Activated CD4-positive, CD25-positive, alpha-beta regulatory T cell treated with anti-CD3 and anti-CD28 coated beads, Interleukin-2, amount 50 U/mL, for 72 hours (primary cell): Measurements from ENCODE around the gene CES5A.
"Not testable (repeated sequence)": the region's sequence is repeated elsewhere in the genome, so short reads cannot be mapped to it uniquely, and the experiment has no call there.

ENCODE experiments used
- DNase-seq: peaks from one replicate; pipeline ENCODE4 v3.0.0; 2021

The CES5A gene

GRCh38 chr16:55828680-55829079 is 46.5 kb downstream of the CES5A start:
- no peak for DNase-seq

GRCh38 chr16:55825115-55825728 is 50.0 kb downstream of the CES5A start:
- DNase-seq: no peak

- no peak for DNase-seq
Measured at GRCh38 chr16:55824473-55825000, 50.6 kb downstream of the CES5A start.

GRCh38 chr16:55822280-55822810 is 52.8 kb downstream of the CES5A start:
- DNase-seq: no peak

GRCh38 chr16:55821210-55821609 is 54.0 kb downstream of the CES5A start:
- DNase-seq: no peak

- DNase-seq: no peak
Measured at GRCh38 chr16:55820615-55821014, 54.6 kb downstream of the CES5A start.

GRCh38 chr16:55817236-55817912 is 57.8 kb downstream of the CES5A start:
- no peak for DNase-seq

GRCh38 chr16:55816222-55816621 is 59.0 kb downstream of the CES5A start:
- not testable (repeated sequence) for DNase-seq

- DNase-seq: no peak
Measured at GRCh38 chr16:55815320-55815719, 59.9 kb downstream of the CES5A start.

GRCh38 chr16:55814174-55814573 is 61.0 kb downstream of the CES5A start:
- not testable (repeated sequence) for DNase-seq

GRCh38 chr16:55813730-55814129 is 61.4 kb downstream of the CES5A start:
- not testable (repeated sequence) for DNase-seq

GRCh38 chr16:55812951-55813350 is 62.2 kb downstream of the CES5A start:
- no peak for DNase-seq

- DNase-seq: no peak
Measured at GRCh38 chr16:55811811-55812210, 63.4 kb downstream of the CES5A start.

GRCh38 chr16:55810451-55810961 is 64.7 kb downstream of the CES5A start:
- DNase-seq: no peak

- no peak for DNase-seq
Measured at GRCh38 chr16:55809851-55810250, 65.3 kb downstream of the CES5A start.

GRCh38 chr16:55809386-55809785 is 65.8 kb downstream of the CES5A start:
- DNase-seq: no peak

GRCh38 chr16:55808286-55808685 is 66.9 kb downstream of the CES5A start:
- DNase-seq: not testable (repeated sequence)

GRCh38 chr16:55805104-55805503 is 70.1 kb downstream of the CES5A start:
- not testable (repeated sequence) for DNase-seq

- DNase-seq: not testable (repeated sequence)
Measured at GRCh38 chr16:55803681-55804080, 71.5 kb downstream of the CES5A start.
